CD4-positive, alpha-beta T cell (primary cell): ENCODE results near the gene MBNL2. TPM values are rescaled to one million over a fixed set of nuclear protein-coding genes. Genes with fewer than 3 reads are reported as not detected.

Experiments
- ATAC-seq: fragments of 200-7000 bp; cut with Tn5 transposase; one replicate; pipeline ENCODE4 v1.10.0; 2022; ENCODE audit warnings: mild to moderate bottlenecking; ENCODE audit not compliant: poor library complexity
- CTCF ChIA-PET: fragments of 350-600 bp; sonication (Branson Sonifier 250); formaldehyde crosslinking; loops from one replicate; lab custom pipeline; 2021; ENCODE audit warnings: antibody characterized with exemption, inconsistent platforms; lab: Charles Lee
- POLR2A ChIA-PET: fragments of 350-600 bp; sonication (Branson Sonifier 250); formaldehyde crosslinking; loops from one replicate; lab custom pipeline; 2021; ENCODE audit warnings: antibody characterized with exemption, inconsistent platforms; lab: Charles Lee
- DNase-seq, 14 experiments: peaks; one replicate each; pipeline ENCODE4 v3.0.0-alpha.2; 2013 to 2020; ENCODE audit warnings: mixed read lengths in 2 of 14
- H3K27ac ChIP-seq, 2 donors: one replicate each; pipeline versions ENCODE4 v1.5.1 to v1.7.0; 2013; ENCODE audit warnings: low read length in 2 of 2, low read depth in 1 of 2, mild to moderate bottlenecking in 1 of 2
- H3K27me3 ChIP-seq, 2 experiments: 1 replicate in 1 of 2; 2 replicates in 1 of 2; pipeline versions ENCODE4 v1.6.1 to v1.7.0; 2013; ENCODE audit warnings: low read length in 2 of 2, control low read depth in 1 of 2, mild to moderate bottlenecking in 1 of 2, moderate library complexity in 1 of 2; ENCODE audit not compliant: insufficient read depth in 2 of 2, control insufficient read depth in 1 of 2
- H3K36me3 ChIP-seq: one replicate; pipeline ENCODE4 v1.6.1; 2013; ENCODE audit warnings: low read length, control low read depth; ENCODE audit not compliant: insufficient read depth
- H3K4me1 ChIP-seq: one replicate; pipeline ENCODE4 v1.6.1; 2013; ENCODE audit warnings: low read length, control low read depth; ENCODE audit not compliant: insufficient read depth
- H3K4me3 ChIP-seq: one replicate; pipeline ENCODE4 v1.5.1; 2013; ENCODE audit warnings: mild to moderate bottlenecking, low read length, moderate library complexity
- H3K9me3 ChIP-seq, 2 experiments: 1 replicate in 1 of 2; 2 replicates in 1 of 2; pipeline versions ENCODE4 v1.6.1 to v1.7.0; 2013; ENCODE audit warnings: low read length in 2 of 2, mild to moderate bottlenecking in 2 of 2, control low read depth in 1 of 2, moderate library complexity in 1 of 2; ENCODE audit not compliant: control insufficient read depth in 1 of 2, insufficient read depth in 1 of 2
- H3K27ac Mint-ChIP-seq: one replicate; pipeline ENCODE4 v1.8.0; 2020; ENCODE audit warnings: mixed read lengths
- H3K27me3 Mint-ChIP-seq: one replicate; pipeline ENCODE4 v1.8.0; 2021; ENCODE audit warnings: mixed read lengths
- H3K36me3 Mint-ChIP-seq: one replicate; pipeline ENCODE4 v1.8.0; 2021; ENCODE audit warnings: low read depth, mixed read lengths
- H3K4me1 Mint-ChIP-seq: one replicate; pipeline ENCODE4 v1.8.0; 2021; ENCODE audit warnings: low read depth, mixed read lengths
- H3K4me3 Mint-ChIP-seq: one replicate; pipeline ENCODE4 v1.8.0; 2020; ENCODE audit warnings: mild to moderate bottlenecking, mixed read lengths
- H3K9me3 Mint-ChIP-seq: one replicate; pipeline ENCODE4 v1.8.0; 2020; ENCODE audit warnings: mixed read lengths
- CTCF ChIP-seq: fragments of 200-600 bp; IDR thresholded peaks from one replicate; pipeline ENCODE4 v1.8.0; 2022; ENCODE audit warnings: antibody characterized with exemption, mild to moderate bottlenecking
- intact Hi-C, 2 experiments: fragments of 100-400 bp; cut with DNase I in 1 of 2; cut with micrococcal nuclease in 1 of 2; formaldehyde crosslinking; loops; one replicate each; pipeline versions ENCODE4 v1.15.1 to v1.9.0; 2023 to 2025; cut with DNase I, micrococcal nuclease
- total RNA-seq, 174 experiments: library from RNA in 2 of 174; stranded (reverse) in 2 of 174; gene quantifications; one replicate each; pipeline ENCODE4 v1.2.3 and lab custom pipeline; 2021 to 2026

Gene MBNL2
- total RNA-seq, 2 experiments from 2014 or later, result 35.9 to 36.0 TPM

GRCh38 chr13:97281028-97281427 lies 58.9 kb downstream of the MBNL2 start:
- H3K27ac Mint-ChIP-seq, result no peak overlapping the region
- Histone ChIP-seq H3K36me3 (peaks cover 12% of the 10 kb centered on the region), H3K9me3 (no peaks in the 10 kb centered on the region), H3K4me1 (peaks cover 10% of the 10 kb centered on the region), H3K4me3 (no peak overlapping the region), H3K27ac (no peak overlapping the region), H3K27me3 (no peaks in the 10 kb centered on the region)
- no peak overlapping the region for H3K4me3 Mint-ChIP-seq
- H3K4me1 Mint-ChIP-seq, result peaks cover 72% of the 10 kb centered on the region
- ChIA-PET POLR2A (no interaction called here), CTCF (no interaction called here)
- H3K27me3 Mint-ChIP-seq, result no peaks in the 10 kb centered on the region
- H3K9me3 Mint-ChIP-seq, result no peaks in the 10 kb centered on the region
- DNase-seq (no peak), ATAC-seq (no peak)
- intact Hi-C loops, result no loop called here
- peaks cover 53% of the 10 kb centered on the region for H3K36me3 Mint-ChIP-seq
- no peak for TF ChIP-seq CTCF

- intact Hi-C loops, result no loop called here
- no peak overlapping the region for H3K4me3 Mint-ChIP-seq
These were observed 60.6 kb downstream of the MBNL2 start for GRCh38 chr13:97282705-97283104.

GRCh38 chr13:97283888-97284287 lies 61.8 kb downstream of the MBNL2 start:
- H3K4me1 Mint-ChIP-seq, result peaks cover 64% of the 10 kb centered on the region
- H3K4me3 ChIP-seq, result no peak overlapping the region
- ChIA-PET CTCF (no interaction called here), POLR2A (no interaction called here)
- intact Hi-C loops, result no loop called here
- H3K27me3 Mint-ChIP-seq, result no peaks in the 10 kb centered on the region
- no peak for TF ChIP-seq CTCF
- H3K27ac Mint-ChIP-seq, result no peak overlapping the region
- peaks cover 10% of the 10 kb centered on the region for H3K4me1 ChIP-seq
- H3K36me3 Mint-ChIP-seq, result peaks cover 48% of the 10 kb centered on the region
- H3K27me3 ChIP-seq, result no peaks in the 10 kb centered on the region
- no peak overlapping the region for H3K4me3 Mint-ChIP-seq
- H3K27ac ChIP-seq, result no peak overlapping the region
- no peak for DNase-seq
- no peaks in the 10 kb centered on the region for H3K36me3 ChIP-seq
- H3K9me3 ChIP-seq, result no peaks in the 10 kb centered on the region
- no peaks in the 10 kb centered on the region for H3K9me3 Mint-ChIP-seq
- ATAC-seq, result no peak

More at GRCh38 chr13:97282705-97283104, 60.6 kb downstream of the MBNL2 start:
- DNase-seq, result no peak
- Mint-ChIP-seq H3K27ac (no peak overlapping the region), H3K27me3 (no peaks in the 10 kb centered on the region), H3K4me1 (peaks cover 70% of the 10 kb centered on the region), H3K36me3 (peaks cover 48% of the 10 kb centered on the region), H3K9me3 (no peaks in the 10 kb centered on the region)
- Histone ChIP-seq H3K27me3 (no peaks in the 10 kb centered on the region), H3K4me3 (no peak overlapping the region), H3K36me3 (no peaks in the 10 kb centered on the region), H3K4me1 (peaks cover 10% of the 10 kb centered on the region), H3K9me3 (no peaks in the 10 kb centered on the region), H3K27ac (no peak overlapping the region)
- POLR2A ChIA-PET, result no interaction called here
- ATAC-seq, result no peak
- TF ChIP-seq CTCF, result no peak
- CTCF ChIA-PET, result no interaction called here
